Raji (cell line): ENCODE data around the gene LAMC1.

ENCODE experiments used
- POLR2A ChIP-seq: IDR thresholded peaks from 2 replicates; pipeline ENCODE4 v1.6.1; 2011; ENCODE audit warnings: low read depth, low read length, control low read depth; ENCODE audit not compliant: insufficient read depth

LAMC1 gene

DNA sequence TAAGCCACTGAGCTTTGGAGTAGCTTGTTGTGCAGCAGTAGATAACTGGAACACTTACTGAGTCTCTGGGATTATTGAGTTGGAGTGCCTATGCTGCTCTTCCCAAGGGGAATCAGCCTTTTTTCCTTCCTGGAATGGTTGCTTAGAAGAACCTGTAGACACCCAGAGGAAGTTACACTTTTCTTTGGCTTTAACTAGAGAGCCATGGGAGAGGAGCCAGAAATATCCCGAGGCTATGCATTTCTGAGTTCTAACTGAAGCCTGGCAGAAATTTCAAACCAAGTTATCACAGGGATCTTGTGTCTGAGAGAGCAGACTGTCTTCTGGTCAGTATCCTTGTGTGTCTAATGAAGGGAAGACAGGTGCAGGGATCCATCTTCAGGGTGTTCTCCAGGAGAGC lies 28.3 kb downstream of the LAMC1 start:
- no peak for TF ChIP-seq POLR2A

DNA sequence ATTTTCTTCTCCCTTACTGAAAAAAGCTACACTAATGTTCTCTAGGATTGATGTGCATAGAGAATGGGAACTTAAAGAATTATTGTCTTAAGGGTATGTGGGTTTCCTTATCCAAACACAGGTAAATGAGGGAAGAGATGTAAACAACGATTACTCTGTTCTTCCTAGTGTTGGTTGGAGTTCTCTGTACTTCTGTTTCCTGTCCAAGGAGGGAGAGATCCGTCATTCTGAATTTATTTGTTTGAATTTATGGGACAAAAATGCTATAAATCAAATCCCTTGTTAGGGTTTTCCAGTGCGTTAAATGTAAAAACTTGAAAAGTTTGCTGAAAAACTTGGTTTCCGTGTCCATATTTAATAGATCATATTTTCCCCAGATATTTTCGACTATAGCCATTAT lies 29.6 kb downstream of the LAMC1 start:
- TF ChIP-seq POLR2A = no peak

DNA sequence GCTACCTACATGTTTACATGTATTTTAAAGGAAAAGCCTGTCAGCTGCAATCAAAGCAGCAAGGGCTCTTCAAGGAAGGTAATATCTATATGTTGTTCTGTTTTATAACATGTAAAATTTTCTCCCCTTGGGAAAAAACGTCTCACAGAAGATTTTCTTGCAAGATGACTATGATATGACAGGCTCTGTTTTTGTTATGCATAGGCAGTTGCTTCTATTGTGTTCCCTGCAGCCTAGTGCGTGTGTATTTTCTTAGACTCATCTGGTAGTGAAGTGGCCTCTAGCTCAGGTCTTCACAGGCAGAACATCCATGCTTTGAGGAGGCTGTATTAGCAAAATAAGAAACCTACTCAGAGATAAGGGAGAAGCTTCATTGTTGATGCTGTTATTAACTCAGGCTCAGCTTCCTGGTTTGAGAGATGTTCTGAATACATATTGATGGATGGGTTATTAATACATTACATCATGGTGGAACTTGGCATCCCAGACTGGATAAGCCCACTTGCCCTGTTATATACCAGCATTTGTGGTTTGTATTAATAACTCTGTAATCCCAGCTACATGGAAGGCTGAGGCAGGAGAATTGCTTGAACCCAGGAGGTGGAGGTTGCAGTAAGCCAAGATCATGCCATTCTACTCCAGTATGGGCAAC lies 35.8 kb downstream of the LAMC1 start:
- TF ChIP-seq POLR2A = no peak

DNA sequence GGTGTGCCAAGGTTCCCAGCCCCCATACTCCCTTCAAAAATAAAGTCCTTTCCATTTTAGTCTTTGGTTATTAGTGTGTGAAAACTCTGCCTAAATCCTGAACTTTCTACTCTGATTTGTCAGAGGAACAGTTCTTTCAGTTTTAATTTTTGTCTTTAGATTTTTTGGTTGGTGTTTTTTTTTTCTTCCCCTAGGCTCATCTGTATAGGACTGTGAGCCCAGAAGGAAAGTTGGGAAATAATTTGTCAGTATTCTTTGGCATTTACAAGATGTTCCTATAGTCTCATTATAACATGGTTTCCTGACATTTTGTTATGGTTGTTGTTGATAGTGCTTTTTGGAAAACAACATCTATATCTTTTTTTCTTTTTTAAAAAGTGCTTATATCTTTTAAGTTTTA lies 38.0 kb downstream of the LAMC1 start:
- no peak for TF ChIP-seq POLR2A

- TF ChIP-seq POLR2A = no peak
Observed at GRCh38 chr1:183063349-183063748, 40.1 kb downstream of the LAMC1 start.

- no peak for TF ChIP-seq POLR2A
Observed at GRCh38 chr1:183065168-183065706, 42.0 kb downstream of the LAMC1 start.

- no peak for TF ChIP-seq POLR2A
Observed at GRCh38 chr1:183069562-183070216, 46.5 kb downstream of the LAMC1 start.

DNA sequence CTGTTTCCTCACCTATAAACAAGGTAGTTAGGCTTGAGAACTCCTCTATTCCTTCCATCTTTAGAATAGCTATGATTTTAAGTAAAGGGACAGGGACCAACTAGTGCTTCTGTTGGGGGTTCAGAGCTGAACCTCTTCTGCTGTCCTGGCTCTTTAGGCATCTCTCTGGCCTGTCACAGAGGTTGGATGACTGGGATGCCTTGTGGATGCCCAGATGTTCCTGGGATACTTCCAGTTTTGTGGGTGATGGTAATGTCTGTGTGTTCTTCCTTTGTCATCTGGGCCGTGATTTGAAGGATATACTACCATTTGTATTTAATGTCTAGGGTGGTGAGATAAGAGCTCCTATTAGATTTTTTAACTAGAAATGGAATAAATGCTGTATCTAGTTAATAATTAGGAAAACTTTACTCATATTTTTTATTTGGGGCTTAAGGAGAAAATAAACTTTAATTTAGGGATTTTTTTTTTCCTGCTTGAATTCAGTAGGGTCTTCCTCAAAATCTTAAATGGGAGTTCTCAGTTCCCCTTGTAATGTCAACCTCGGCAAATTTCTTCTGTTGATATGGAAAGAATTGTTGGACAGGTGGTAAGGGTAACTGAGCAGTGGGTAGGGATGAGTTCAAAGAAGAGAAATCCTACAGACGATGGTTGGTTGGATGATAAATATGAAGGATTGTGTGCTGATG lies 47.2 kb downstream of the LAMC1 start:
- TF ChIP-seq POLR2A = no peak

DNA sequence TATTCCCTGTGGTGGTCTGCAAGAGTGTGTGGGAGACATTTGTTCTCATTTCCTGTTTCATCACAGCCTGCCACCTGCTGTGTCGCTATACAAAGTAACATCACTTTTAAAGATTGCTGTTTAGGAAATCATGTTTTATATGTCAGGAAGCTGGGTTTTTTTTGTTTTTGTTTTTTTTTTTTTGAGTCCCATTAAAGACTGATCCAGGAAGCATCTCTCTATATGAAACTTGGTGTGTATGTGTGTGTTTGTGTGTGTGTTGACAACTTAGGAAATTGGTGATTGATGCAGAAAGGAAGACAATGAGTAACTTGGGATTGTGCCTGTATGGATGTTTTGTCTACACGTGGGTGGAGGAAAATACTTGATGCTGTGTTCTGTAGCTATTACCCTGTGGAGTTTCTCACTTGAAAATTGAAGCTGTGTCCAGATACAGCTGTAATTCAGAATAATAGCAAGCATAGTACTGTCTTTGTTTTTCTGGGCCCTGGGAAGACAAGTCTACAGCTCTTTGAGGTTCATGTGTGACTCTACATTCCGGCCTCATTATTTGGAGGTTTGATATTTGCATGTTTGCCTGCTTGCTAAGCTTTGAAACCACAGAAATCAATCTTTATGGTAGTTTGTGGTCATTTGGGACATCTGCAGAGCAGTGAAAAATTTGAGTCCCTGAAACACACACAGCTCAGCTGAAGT lies 47.9 kb downstream of the LAMC1 start:
- TF ChIP-seq POLR2A = no peak

DNA sequence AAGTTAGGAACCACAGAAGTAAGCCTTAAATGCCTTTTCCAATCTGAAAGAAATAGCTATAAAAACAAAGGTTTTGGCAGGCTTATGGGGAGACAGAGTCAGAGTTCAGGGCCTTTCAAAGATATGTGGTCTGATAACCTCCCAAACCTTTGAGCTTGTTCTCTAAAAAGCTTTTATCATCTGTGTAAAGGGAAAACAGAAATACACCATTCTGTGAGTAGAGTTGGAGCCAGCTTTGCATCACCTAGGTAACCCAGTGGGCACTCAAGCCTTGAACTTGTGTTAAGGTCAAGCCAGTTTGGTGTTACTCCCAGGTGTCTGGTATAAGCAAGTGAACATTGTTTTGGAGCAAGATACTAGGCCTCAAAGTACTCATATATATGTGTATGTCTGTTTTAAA lies 50.1 kb downstream of the LAMC1 start:
- no peak for TF ChIP-seq POLR2A

DNA sequence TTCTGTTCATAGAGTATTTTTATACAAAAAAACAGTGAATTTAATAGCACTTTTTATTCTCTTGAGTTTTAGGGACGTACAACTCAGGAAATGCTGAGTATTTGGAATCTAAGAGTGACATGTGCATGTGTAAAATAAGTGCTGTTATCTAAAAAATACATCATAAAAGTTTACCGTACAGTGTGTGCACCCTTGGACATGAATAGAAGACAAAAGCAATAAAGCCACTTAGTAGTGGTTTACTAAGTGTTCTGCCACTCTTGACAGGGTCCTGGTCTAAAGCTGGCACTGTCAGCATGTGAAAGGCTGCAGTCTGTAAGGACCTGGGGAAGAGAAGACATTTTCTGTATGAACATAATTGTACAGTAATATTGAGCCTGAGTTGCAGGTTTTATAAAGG lies 51.0 kb downstream of the LAMC1 start:
- TF ChIP-seq POLR2A = no peak

- TF ChIP-seq POLR2A = no peak
Observed at GRCh38 chr1:183075861-183076260, 52.6 kb downstream of the LAMC1 start.

- no peak for TF ChIP-seq POLR2A
Observed at GRCh38 chr1:183077097-183077496, 53.9 kb downstream of the LAMC1 start.

GRCh38 chr1:183079712-183080388 lies 56.6 kb downstream of the LAMC1 start:
- TF ChIP-seq POLR2A = no peak

- no peak for TF ChIP-seq POLR2A
Observed at GRCh38 chr1:183080406-183080805, 57.2 kb downstream of the LAMC1 start.

GRCh38 chr1:183081402-183082120 lies 58.3 kb downstream of the LAMC1 start:
- TF ChIP-seq POLR2A = no peak
